GM23248 (cell line): ENCODE data around the gene ZMIZ1.

Source experiments
- EZH2 ChIP-seq: fragments of 200-600 bp; sonication (generic); IDR thresholded peaks from 2 replicates; pipeline ENCODE4 v1.6.1; 2018; ENCODE audit warnings: antibody characterized with exemption, mild to moderate bottlenecking; ENCODE audit not compliant: insufficient read depth, poor library complexity, severe bottlenecking
- EZH2phosphoT487 ChIP-seq: fragments of 200-600 bp; sonication (generic); IDR thresholded peaks from 2 replicates; pipeline ENCODE4 v1.6.1; 2018; ENCODE audit warnings: antibody characterized with exemption, moderate library complexity, mild to moderate bottlenecking, low read depth; ENCODE audit not compliant: insufficient read depth

DNA sequence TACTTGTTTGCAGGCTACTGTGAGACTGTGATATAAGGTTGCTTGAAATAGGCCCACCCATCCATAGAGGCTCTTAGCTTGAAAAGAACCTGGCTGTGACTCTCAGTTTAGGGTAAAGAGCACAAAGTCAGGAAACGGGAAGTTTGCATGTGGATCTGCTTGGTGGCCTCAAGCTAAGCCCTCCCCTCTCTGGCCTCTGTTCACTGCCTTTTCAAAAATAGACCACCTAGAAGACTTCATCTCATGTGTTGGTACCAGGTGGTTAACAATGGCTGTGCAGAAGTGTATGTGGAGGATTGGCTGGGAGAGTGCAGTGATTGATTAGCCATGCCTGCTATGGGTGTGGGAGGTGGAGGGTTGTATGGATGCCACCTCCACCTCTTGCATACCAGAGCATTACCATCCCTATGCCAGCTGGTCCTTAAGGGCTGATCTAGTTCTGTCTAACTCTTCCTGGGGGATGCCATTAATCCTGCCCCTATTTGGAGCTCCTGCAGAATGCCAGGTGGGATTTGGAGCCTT lies 122.0 kb downstream of the ZMIZ1 start:
- no peak for TF ChIP-seq EZH2phosphoT487
- TF ChIP-seq EZH2, result no peak
